ENCODE results near the gene MID1IP1. TPM values are rescaled to one million over a fixed set of nuclear protein-coding genes. Genes with fewer than 3 reads are reported as not detected.

Gene MID1IP1
- total RNA-seq, 1 experiment from 2014 or later, result 100 TPM

DNA sequence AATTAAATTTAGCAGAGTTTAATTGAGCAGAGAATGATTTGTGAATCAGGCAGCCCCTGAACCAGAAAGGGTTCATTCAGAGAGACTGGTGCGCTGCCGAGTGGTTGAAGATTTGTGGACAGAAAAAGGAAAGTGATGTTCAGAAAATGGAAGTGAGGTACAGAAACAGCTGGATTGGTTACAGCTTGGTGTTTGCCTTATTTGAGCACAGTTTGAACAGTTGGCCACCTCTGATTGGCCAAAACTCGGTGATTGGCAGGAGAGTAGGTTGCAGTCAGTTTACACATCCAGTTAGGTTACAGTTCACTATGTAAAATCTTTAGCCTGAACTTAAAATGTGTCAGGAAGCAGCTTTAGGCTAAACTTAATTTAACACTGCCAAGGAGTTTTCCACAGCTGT is 14.9 kb downstream of the MID1IP1 start:
- H3K9me3 ChIP-seq (ENCODE audit: control insufficient read depth, low read depth, low read length), result no peaks in the 10 kb centered on the region
- no peak overlapping the region for H2BK5ac ChIP-seq (ENCODE audit: insufficient read length, low read length)
- H3K4me1 Mint-ChIP-seq, result no peaks in the 10 kb centered on the region; a peak in 3 of 4 replicates
- H2BK20ac ChIP-seq (ENCODE audit: low read depth, low read length, poor library complexity, severe bottlenecking), result no peak overlapping the region
- H4K20me1 ChIP-seq (ENCODE audit: control insufficient read depth, insufficient read depth, insufficient read length), result no peaks in the 10 kb centered on the region
- H3K4ac ChIP-seq (ENCODE audit: low read depth, low read length), result no peak overlapping the region
- H3K27ac ChIP-seq (ENCODE audit: insufficient read length, low read depth, low read length), result no peak overlapping the region
- H3K27me3 Mint-ChIP-seq (ENCODE audit: low read depth), result no peaks in the 10 kb centered on the region
- TF ChIP-seq, protein P1, sequence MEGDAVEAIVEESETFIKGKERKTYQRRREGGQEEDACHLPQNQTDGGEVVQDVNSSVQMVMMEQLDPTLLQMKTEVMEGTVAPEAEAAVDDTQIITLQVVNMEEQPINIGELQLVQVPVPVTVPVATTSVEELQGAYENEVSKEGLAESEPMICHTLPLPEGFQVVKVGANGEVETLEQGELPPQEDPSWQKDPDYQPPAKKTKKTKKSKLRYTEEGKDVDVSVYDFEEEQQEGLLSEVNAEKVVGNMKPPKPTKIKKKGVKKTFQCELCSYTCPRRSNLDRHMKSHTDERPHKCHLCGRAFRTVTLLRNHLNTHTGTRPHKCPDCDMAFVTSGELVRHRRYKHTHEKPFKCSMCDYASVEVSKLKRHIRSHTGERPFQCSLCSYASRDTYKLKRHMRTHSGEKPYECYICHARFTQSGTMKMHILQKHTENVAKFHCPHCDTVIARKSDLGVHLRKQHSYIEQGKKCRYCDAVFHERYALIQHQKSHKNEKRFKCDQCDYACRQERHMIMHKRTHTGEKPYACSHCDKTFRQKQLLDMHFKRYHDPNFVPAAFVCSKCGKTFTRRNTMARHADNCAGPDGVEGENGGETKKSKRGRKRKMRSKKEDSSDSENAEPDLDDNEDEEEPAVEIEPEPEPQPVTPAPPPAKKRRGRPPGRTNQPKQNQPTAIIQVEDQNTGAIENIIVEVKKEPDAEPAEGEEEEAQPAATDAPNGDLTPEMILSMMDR (conservative IDR thresholded peaks at IDR 0.05), result no peak
- H3K9me3 Mint-ChIP-seq, result peaks cover 40 to 46% of the 10 kb centered on the region in 2 experiments
- 0 out of 2 replicates have a peak, but pooled peaks cover 2% of the 10 kb centered on the region for H3K27me3 ChIP-seq (ENCODE audit: insufficient read depth, low read length)
- no peak overlapping the region for H3K56ac ChIP-seq (ENCODE audit: insufficient read length, low read depth, low read length)
- H2AK5ac ChIP-seq (ENCODE audit: insufficient read length, low read length), result no peak overlapping the region
- H3T11ph ChIP-seq (ENCODE audit: low read length), result no peak overlapping the region
- H2BK120ac ChIP-seq (ENCODE audit: low read depth, low read length, poor library complexity, severe bottlenecking), result no peak overlapping the region
- no peak overlapping the region for H3K23ac ChIP-seq (ENCODE audit: insufficient read length, low read depth, low read length)
- H3K14ac ChIP-seq (ENCODE audit: insufficient read depth, low read length), result no peak overlapping the region
- DNase-seq, result no peak
- no peaks in the 10 kb centered on the region for H3K79me2 ChIP-seq (ENCODE audit: insufficient read depth, low read length)
- H4K91ac ChIP-seq (ENCODE audit: insufficient read length, low read depth, low read length), result no peak overlapping the region
- H3K79me1 ChIP-seq (ENCODE audit: insufficient read depth, low read depth, low read length, poor library complexity, severe bottlenecking), result no peaks in the 10 kb centered on the region
- H2BK12ac ChIP-seq (ENCODE audit: insufficient read length, low read depth, low read length), result no peak overlapping the region
- no peak overlapping the region for H4K5ac ChIP-seq (ENCODE audit: insufficient read length, low read depth, low read length)
- no peak overlapping the region for H2BK15ac ChIP-seq (ENCODE audit: low read depth, low read length)
- H3K4me3 Mint-ChIP-seq, result no peak overlapping the region; a peak in 1 of 5 replicates
- H3K27ac Mint-ChIP-seq, result no peak overlapping the region
- H3K4me2 ChIP-seq (ENCODE audit: insufficient read depth, insufficient read length, low read length), result no peak overlapping the region
- H3K23me2 ChIP-seq (ENCODE audit: insufficient read length, low read depth, low read length, poor library complexity, severe bottlenecking), result no peaks in the 10 kb centered on the region
- H3K36me3 Mint-ChIP-seq (ENCODE audit: insufficient read depth in 1 of 3, low read depth in 3 of 3), result peaks cover 2 to 5% (median 3%) of the 10 kb centered on the region in 3 experiments; a peak in 5 of 7 replicates
- H4K8ac ChIP-seq (replicated peaks; ENCODE audit: insufficient read length, low read depth, low read length), result no peak overlapping the region
- H3K9ac ChIP-seq (ENCODE audit: extremely low read depth, insufficient read length, low read length), result no peak overlapping the region
- WGBS (ENCODE audit: extremely low coverage, insufficient read length, low lambda C conversion rate), result no CpG with 5 or more reads among the region's 3 CpGs
- no peak overlapping the region for H2AFZ ChIP-seq (ENCODE audit: low read length)
- H3K4me1 ChIP-seq (ENCODE audit: insufficient read depth, low read length), result peaks cover 8% of the 10 kb centered on the region
- no peak overlapping the region for H3K18ac ChIP-seq (ENCODE audit: insufficient read length, low read depth, low read length)
